SH-SY5Y (cell line): Measurements from ENCODE around the gene EPC1.

ENCODE experiments used
- GATA2 ChIP-seq: IDR thresholded peaks from 2 replicates; pipeline ENCODE4 v1.6.1; 2011; ENCODE audit warnings: mild to moderate bottlenecking, low read depth, low read length
- GATA3 ChIP-seq: IDR thresholded peaks from 2 replicates; pipeline ENCODE4 v1.6.1; 2011; ENCODE audit warnings: low read depth, mild to moderate bottlenecking, low read length, moderate library complexity

DNA sequence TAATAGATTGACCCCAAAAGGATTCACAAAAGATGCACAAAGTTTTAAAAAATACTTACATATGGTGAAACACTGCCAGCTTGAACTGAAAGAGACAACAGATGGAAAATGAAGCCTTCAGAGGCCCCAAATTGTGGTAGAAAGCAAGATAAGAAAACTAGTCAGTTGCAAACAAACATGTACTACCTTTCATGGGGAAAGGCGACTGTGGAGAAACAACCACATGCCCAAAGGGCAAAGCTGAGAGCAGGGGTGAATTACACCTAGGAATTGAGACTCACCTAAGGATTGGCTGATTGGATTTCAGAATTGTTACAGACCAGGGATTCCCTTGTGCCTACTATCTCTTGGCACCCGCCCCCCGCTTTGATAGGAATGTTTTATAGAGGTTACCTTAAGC lies 13.1 kb downstream of the EPC1 start:
- TF ChIP-seq GATA2 (no peak), GATA3 (no peak)
